Stimulated activated CD8-positive, alpha-beta memory T cell treated with anti-CD3 and anti-CD28 coated beads, Interleukin-12 subunit alpha, Interleukin-12 subunit beta, amount 100 ng/mL, for 24 hours (primary cell): ENCODE results near the gene UNC45A.

Experiments used
- DNase-seq: peaks from one replicate; pipeline ENCODE4 v3.0.0-alpha.2; 2020; ENCODE audit errors: extremely low read depth

Gene UNC45A

DNA sequence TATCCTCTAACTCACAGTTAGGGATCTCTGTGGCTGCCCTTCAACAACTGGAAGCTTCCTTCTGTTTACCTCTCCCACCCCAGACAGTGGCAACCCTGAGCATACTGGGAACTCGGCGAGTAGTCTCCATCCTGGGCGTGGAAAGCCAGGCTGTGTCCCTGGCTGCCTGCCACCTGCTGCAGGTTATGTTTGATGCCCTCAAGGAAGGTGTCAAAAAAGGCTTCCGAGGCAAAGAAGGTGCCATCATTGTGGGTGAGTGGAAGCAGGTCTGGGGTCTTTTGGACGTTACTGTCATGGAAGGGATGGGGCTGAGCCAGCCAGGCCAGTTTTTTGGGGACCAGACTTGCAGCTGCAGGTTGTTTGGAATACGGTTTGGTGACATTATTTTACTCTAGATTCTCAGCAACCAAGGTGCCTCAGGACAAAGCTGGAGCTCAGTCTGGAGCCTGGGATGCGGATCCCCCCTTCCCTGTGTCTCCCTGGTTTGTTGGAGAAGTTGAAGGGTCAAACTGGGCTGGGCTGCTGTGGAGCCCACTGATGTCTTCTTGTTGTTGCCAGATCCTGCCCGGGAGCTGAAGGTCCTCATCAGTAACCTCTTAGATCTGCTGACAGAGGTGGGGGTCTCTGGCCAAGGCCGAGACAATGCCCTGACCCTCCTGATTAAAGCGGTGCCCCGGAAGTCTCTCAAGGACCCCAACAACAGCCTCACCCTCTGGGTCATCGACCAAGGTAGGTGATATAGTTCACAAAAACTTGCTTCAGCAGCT is 7.5 kb downstream of the UNC45A start:
- DNase-seq = no peak

DNA sequence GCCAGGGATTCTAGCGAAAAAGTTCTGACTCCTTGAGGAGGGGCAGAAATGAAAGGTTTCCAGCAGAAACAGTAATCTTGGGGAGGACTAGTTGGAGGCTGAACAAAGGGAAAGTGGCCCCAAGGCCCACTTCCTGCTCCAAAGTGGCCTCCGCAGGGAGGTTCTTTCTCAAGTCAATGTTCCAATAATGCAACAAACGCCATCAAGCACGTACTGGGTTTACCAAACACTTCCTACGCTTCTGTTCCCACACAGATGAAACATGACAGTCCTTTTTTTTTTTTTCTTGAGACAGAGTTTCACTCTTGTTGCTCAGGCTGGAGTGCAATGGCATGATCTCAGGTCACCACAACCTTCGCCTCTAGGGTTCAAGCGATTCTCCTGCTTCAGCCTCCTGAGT is 10.0 kb downstream of the UNC45A start:
- DNase-seq = no peak

DNA sequence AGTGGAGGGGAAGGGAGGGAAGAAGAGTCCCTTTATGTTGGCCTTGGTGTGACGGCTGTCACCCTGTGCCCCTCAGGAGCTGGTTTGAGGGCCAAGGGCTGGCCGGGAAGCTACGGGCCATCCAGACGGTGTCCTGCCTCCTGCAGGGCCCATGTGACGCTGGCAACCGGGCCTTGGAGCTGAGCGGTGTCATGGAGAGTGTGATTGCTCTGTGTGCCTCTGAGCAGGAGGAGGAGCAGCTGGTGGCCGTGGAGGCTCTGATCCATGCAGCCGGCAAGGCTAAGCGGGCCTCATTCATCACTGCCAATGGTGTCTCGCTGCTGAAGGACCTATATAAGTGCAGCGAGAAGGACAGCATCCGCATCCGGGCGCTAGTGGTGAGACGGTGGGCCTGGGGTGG is 11.5 kb downstream of the UNC45A start:
- no peak for DNase-seq

DNA sequence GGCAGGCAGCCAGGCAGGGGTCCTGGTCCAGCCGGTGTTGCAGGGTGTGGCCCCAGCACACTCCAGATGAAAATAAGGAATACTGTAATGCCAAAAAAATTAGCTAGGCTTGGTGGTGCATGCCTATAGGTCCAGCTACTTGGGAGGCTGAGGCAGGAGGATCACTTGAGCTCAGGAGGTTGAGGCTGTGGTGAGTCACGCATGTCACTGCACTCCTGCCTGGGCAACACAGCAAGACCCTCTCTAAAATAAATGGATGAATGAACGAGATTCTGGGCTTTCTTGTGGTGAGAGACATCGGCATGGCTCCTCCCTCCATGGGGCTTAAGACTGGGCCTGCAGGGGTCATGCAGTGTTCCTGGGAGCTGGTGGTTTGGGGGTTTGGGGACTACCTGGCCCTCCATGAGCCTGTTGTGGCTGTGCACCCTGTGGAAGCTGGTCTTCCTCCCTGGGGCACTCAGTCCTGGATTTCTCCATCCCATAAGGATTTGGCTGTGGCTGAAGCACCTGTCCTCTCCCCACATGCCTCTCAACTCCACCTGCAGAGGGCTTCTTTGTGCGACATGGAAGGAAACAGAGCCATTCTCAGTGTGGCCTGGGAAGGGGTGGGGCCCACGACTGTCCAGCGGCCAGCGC is 12.0 kb downstream of the UNC45A start:
- DNase-seq = no peak

DNA sequence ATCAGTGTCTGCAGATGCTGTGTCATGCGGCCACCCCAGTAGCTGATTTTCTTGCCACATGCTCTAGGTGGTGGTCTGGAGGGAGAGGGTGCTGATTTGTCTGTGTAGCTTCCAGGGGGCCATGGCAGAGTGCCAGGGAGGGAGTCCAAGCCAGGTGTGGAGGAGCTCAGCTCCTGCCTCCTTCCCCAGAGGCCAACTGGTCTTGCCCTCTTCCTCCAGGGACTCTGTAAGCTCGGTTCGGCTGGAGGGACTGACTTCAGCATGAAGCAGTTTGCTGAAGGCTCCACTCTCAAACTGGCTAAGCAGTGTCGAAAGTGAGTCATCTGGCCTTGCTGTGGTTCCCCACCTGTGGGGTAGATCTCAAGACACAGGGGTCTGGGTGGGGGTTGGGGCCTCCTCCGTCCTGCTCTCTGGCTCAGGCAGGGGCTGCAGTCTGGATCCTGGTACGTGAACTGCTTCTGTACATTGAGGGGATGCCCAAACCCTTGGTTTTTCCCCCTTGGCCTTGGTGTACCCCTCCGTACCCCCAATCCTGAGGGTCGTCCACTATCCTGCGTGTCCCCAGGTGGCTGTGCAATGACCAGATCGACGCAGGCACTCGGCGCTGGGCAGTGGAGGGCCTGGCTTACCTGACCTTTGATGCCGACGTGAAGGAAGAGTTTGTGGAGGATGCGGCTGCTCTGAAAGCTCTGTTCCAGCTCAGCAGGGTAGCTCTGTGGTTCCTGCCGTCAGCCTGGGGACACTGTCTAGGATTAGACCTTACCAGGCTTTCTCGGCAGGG is 12.7 kb downstream of the UNC45A start:
- DNase-seq = no peak

DNA sequence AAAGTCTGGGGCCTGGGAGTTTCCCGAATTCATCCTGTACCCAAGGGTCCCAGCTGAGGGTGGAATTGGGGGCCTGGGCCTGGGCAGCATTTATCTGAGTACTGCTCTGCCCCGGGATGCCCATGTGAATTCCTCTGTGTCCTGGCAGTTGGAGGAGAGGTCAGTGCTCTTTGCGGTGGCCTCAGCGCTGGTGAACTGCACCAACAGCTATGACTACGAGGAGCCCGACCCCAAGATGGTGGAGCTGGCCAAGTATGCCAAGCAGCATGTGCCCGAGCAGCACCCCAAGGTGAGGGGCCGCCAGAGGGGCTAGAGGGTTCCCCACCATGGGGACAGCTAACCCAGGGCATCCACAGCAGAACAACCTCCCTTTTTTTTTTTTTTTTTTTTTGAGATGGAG is 13.4 kb downstream of the UNC45A start:
- no peak for DNase-seq

DNA sequence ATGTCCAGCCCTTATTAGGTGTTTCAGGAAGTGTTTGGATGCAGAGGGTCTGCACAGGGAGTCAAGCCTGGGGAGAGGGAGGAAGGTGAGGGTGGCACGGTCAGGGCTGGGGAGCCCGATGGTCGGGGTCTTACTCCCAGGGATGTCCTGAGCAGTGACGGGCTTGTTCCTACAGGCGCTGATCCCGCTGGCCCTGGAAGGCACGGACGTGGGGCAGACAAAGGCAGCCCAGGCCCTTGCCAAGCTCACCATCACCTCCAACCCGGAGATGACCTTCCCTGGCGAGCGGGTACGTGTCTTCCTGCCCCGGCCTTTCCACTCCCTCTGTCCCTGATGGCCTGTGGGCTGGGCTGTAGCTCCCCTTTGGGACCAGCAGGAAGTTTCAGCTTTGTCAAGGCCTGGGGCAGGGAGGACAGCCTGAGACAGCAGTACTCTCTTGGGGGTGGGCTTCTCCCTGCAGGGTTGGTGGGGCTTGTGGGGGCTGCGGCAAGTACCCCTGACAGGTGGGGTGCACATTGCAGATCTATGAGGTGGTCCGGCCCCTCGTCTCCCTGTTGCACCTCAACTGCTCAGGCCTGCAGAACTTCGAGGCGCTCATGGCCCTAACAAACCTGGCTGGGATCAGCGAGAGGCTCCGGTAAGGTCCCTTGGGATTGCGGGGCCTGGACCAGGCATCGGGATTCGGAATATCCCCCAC is 15.0 kb downstream of the UNC45A start:
- no peak for DNase-seq

DNA sequence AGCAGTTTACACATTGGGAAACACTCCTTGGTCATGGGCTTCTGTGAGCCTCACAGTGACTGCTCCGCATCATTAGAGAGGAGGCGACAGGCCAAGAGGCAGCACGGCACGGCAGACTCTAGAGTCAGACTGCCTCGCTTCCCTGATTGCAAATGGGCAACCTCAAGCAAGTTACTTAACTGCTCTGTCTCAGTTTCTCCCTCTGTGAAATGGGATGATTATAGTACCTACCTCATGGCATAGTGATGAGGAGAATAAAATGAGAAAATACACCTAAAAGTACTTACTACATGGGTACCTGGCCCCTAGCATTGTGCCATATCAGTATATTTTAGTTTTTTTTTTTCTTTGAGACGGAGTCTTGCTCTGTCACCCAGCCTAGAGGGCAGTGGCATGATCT is 15.6 kb downstream of the UNC45A start:
- DNase-seq = no peak

DNA sequence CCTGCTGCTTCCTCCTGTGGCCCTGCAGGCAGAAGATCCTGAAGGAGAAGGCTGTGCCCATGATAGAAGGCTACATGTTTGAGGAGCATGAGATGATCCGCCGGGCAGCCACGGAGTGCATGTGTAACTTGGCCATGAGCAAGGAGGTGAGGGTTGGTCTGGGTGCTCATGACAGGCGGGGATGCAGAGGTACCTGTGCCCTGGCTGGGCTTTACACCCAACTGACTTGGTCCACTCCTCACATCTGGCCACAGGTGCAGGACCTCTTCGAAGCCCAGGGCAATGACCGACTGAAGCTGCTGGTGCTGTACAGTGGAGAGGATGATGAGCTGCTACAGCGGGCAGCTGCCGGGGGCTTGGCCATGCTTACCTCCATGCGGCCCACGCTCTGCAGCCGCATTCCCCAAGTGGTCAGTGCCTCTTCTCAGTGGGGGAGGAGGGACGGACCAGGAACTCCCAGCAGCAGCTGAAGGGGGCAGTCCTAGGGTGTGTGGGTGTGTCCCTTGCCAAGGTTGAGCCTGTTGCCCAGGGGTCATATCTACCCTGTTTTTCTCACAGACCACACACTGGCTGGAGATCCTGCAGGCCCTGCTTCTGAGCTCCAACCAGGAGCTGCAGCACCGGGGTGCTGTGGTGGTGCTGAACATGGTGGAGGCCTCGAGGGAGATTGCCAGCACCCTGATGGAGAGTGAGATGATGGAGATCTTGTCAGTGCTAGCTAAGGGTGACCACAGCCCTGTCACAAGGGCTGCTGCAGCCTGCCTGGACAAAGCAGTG is 18.0 kb downstream of the UNC45A start:
- DNase-seq = no peak

DNA sequence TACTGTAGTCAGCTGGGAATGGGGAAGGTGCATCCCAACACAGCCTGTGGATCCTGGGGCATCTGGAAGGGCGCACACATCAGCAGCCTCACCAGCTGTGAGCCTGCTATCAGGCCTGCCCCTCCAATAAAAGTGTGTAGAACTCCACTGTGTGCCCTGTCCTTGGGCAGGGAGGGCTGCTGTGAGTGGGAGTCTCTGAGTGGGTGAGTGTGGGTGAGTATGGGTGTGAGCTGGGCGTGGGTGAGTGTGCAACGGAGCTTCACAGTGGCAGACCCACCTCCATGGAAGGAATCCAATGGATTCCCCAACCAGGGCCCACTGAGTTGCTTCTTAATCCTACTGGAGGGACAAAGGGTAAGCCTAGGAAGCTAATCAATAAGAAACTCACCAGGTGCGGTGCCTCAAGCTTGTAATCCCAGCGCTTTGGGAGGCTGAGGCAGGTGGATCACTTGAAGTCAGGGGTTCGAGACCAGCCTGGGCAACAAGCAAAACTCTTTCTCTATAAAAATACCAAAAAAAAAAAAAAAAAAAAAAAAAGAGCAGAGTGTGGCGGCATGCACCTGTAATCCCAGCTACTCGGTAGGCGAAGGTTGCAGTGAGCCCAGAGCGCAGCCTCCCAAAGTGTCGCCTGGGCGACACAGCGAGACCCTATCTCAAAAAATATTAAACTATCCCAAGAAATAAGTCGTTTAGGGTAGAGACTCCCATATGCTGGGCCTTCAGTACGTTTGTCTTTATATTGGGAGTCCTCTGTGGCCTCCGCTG is 19.0 kb downstream of the UNC45A start:
- no peak for DNase-seq

DNA sequence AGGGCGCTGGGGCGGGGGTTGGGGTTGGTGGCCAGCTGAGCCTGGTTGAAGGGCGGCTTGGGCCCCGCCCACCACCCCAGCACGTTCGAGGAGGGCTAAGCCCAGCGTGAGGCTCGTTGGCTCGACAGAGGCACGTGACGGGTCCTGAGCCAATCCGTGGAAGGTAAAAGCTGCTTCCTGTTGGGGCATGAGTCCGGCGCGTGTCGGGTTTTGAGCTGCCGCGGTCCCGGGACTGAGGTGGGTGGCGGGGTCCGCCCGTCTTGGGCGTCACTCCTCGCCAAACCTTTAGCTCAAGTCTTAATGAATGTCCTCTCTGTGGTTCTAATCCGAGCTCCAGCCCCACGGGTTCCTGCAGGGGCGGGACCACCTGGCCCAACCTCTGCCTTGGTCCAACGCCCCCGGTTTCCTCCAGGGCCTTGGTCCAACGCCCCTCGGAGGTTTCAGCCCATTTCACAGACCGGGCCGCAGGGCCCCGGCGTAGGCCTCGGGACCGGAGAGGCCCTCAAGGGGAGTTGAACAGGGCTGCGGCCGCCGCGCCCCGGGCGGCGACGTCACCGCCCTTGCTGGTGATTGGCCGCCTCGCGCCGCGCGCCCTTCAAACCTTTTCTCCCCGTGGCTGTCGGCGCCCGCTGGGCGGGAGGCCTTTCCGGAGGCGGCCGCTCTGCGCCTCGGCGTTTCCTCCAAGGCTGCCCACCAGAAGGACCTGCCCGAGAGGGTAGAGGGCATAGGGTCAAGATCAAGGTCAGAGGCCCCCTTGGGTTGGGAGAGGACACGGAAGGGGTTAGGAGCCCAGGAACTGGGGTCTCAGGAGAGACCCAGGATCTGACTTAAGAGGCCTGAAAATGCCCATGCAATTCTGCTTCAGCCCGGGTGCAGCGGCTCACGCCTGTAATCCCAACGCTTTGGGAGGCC is 19.9 kb downstream of the UNC45A start, which contains the start of gene RCCD1:
Gene RCCD1 (plus strand): TSS at position 173 of the 912 bp plus-strand sequence. CDS start 1,851 bp downstream, outside the sequence.
- peak; percentile 75 for DNase-seq

DNA sequence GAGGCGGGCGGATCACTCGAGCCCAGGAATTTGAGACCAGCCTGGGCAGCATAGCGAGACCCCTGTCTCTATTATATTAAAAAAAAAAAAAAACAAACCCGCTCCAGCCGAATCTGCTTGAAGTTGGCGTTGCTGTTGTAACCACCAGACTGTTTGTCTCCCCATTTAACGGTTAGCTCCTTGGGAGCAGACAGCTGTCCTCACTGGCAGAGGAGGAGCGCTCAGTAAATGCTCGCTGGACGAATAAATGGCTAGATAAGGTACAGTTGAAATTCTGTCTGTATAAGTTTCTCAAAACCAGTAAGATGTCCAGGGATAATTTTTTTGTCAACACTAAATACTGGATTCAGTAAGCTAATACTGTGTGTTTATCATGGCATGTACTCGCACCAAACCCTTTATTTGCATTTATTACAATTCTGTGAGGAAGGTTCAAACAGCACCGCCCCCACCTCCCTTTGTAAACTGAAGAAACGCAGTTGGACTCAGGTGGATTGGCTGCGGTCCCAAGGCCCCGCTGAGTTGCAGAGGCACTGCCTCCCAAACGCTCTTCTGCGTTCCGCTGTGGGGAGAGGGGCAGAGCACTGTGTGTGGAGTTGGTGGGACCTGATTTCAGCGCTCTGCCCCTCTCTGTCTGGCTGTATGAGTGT is 20.7 kb downstream of the UNC45A start:
- DNase-seq = no peak

DNA sequence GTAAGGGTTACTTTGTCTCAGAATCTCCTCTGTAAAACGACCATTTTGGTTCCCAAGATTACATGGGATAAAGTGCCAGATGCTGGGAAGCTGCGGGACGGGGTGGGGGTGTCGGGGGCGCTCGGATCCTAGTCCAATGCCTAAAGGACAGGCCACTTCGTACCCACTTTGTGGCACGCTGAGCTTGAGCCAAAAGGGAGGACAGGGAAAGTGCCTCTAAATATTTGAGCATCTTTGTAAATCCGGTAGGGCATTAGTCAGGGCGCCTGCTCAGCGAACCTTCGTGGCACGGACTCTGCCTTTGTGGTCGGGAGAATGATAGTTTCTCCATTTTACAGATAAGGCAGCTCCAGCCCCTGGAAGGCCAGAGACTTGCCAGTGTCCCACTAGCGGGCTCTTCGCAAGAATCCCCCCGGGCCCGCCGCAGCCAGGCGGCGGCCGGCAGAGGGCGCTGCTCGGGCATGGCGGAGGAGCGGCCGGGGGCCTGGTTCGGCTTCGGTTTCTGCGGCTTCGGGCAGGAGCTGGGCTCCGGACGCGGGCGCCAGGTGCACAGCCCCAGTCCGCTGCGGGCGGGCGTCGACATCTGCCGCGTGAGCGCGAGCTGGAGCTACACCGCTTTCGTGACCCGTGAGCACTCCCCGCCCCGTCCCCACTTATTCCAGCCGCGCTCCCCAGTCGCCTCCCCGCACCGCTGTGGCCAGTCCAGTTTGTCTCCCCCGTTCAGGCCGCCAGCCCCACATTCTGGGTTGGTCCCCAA is 21.4 kb downstream of the UNC45A start:
- DNase-seq = peak; percentile 24

DNA sequence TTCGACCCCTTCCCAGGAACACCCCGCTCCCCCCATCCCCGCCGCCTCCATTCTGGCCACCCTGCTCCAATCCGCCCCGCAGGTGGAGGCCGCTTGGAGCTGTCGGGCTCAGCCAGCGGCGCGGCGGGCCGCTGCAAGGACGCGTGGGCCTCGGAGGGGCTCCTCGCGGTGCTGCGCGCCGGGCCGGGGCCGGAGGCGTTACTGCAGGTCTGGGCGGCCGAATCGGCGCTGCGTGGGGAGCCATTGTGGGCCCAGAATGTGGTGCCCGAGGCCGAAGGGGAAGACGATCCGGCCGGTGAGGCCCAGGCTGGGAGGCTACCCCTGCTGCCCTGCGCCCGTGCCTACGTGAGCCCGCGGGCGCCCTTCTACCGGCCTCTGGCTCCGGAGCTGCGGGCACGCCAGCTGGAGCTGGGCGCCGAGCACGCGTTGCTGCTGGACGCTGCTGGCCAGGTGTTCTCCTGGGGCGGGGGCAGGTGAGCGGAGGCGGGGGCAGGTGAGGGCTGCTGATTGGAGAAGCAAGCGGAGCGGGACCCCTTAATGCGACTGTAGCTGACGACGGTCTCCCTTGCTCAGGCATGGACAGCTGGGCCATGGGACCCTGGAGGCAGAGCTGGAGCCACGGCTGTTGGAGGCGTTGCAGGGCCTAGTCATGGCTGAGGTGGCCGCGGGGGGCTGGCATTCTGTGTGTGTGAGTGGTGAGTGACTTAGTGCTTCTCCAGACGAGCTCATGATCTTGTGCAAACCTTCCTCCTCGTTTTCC is 22.1 kb downstream of the UNC45A start:
- DNase-seq = no peak

DNA sequence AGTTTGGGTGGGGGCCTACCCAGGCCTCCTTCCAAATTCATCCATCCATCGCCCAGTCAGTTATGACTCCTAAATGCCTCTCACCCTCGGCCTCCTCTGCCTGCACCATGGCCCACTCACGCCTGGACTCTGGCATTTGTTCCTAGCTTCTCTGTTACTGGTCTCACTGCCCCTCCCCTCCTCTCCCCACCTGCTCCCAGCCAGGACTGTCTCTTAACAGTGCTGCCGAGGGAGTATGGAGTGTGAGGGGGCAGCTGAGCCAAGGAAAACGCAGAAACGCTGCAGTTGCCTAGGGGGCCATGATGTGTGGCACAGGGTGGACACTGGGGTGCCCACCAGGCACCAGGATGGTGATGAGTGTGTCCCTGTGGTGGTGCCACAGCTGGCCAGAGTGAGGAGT is 22.7 kb downstream of the UNC45A start:
- no peak for DNase-seq

DNA sequence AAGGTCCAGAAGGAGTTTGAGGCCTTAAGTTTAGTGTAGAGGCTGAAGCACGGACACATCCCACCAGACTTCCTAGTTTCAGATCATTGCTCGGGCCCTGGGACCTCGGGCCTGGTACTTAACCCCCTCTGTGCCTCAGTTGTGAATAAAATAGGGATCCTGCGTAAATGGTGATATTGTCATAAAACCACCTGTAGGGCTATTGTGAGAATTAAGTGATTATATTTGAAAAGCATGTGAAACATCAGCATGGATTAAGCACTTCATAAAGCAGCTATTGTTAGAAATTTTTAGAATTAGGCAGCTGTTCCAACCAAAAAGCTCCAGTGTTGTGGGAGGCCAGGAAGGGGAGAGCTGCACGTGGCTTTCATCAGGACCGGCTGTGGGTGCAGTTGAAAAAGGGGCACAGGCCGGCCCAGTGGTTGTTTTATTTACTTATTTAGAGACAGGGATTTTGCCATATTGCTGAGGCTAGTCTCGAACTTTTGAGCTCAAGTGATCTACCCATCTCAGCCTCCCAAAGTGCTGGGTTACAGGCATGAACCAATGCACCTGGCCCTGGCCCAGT is 24.0 kb downstream of the UNC45A start:
- DNase-seq = no peak

DNA sequence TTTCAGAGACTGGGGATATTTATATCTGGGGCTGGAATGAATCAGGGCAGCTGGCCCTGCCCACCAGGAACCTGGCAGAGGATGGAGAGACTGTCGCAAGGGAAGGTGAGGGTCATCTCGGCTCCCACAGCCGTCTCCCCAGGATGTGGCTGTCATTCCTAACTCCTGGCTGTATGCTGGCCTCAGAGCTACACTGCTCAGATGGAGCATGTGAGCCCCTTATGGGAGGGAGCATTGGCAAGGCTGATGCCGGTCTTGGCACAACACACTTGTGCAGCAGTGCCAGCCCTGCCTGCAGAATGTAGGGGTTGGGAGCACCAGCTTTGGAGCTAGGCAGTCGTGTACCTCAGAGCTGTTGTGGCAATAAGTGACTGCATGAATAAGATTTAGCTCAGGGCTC is 24.8 kb downstream of the UNC45A start:
- no peak for DNase-seq
